Mammary epithelial cell (primary cell): Measurements from ENCODE around the gene SLC43A2.

Experiments used
- CTCF ChIP-seq, 2 donors: IDR thresholded peaks in 1 of 2; conservative IDR thresholded peaks in 1 of 2; 2 replicates each; pipeline ENCODE4 v1.5.1; 2011 to 2012; ENCODE audit warnings: inconsistent platforms in 2 of 2, low read length in 2 of 2, mild to moderate bottlenecking in 2 of 2, control low read depth in 1 of 2, low read depth in 1 of 2; ENCODE audit not compliant: insufficient read depth in 1 of 2; ENCODE audit errors: extremely low read depth in 1 of 2
- EZH2 ChIP-seq: IDR thresholded peaks from 2 replicates; pipeline ENCODE4 v1.6.1; 2012; ENCODE audit warnings: low read length, inconsistent platforms, borderline replicate concordance

- TF ChIP-seq CTCF (conservative IDR thresholded peaks at IDR 0.05 in 1 of 2, IDR thresholded peaks at IDR 0.05 in 1 of 2; ENCODE audit: extremely low read depth in 1 of 2, insufficient read depth in 1 of 2, low read depth in 1 of 2, low read length in 2 of 2) (no peak), EZH2 (no peak)
Measured at GRCh38 chr17:1533661-1534325, 94.8 kb downstream of the SLC43A2 start.
